Fibroblast of lung (primary cell): ENCODE results near the gene UBR7. TPM values are rescaled to one million over a fixed set of nuclear protein-coding genes. Genes with fewer than 3 reads are reported as not detected.

Source experiments
- DNase-seq, 2 donors: peaks; one replicate each; pipeline versions ENCODE4 v3.0.0 to v3.0.0-alpha.2; 2010; ENCODE audit warnings: low read depth in 2 of 2
- H2AFZ ChIP-seq: 2 replicates; pipeline ENCODE4 v1.5.1; 2012; ENCODE audit warnings: low read length, control low read depth, inconsistent platforms
- H3K27ac ChIP-seq: 2 replicates; pipeline ENCODE4 v1.5.1; 2011; ENCODE audit warnings: low read length, control low read depth; ENCODE audit not compliant: insufficient read depth
- H3K27me3 ChIP-seq: 2 replicates; pipeline ENCODE4 v1.5.1; 2011; ENCODE audit warnings: mild to moderate bottlenecking, low read length; ENCODE audit not compliant: control insufficient read depth, insufficient read depth
- H3K36me3 ChIP-seq: 2 replicates; pipeline ENCODE4 v1.5.1; 2011; ENCODE audit warnings: low read length; ENCODE audit not compliant: control insufficient read depth, insufficient read depth
- H3K4me1 ChIP-seq: 2 replicates; pipeline ENCODE4 v1.5.1; 2011; ENCODE audit warnings: low read length; ENCODE audit not compliant: control insufficient read depth, insufficient read depth; ENCODE audit errors: extremely low read depth
- H3K4me2 ChIP-seq: 2 replicates; pipeline ENCODE4 v1.5.1; 2011; ENCODE audit warnings: low read length, control low read depth; ENCODE audit not compliant: insufficient read depth; ENCODE audit errors: extremely low read depth
- H3K4me3 ChIP-seq, 4 experiments: fragments of 200-600 bp in 1 of 4; sonication (generic) in 1 of 4; replicated peaks in 1 of 4; 2 replicates each; pipeline ENCODE4 v1.5.1; 2011 to 2016; ENCODE audit warnings: low read length in 4 of 4, low read depth in 3 of 4, mild to moderate bottlenecking in 3 of 4, control low read depth in 2 of 4, inconsistent platforms in 1 of 4, mixed read lengths in 1 of 4; ENCODE audit not compliant: insufficient read depth in 1 of 4; ENCODE audit errors: control extremely low read depth in 1 of 4
- H3K79me2 ChIP-seq: 2 replicates; pipeline ENCODE4 v1.5.1; 2012; ENCODE audit warnings: mild to moderate bottlenecking, low read length, inconsistent platforms; ENCODE audit not compliant: control insufficient read depth, insufficient read depth
- H3K9ac ChIP-seq: 2 replicates; pipeline ENCODE4 v1.5.1; 2011; ENCODE audit warnings: mild to moderate bottlenecking, low read length, control low read depth; ENCODE audit not compliant: insufficient read depth
- H3K9me3 ChIP-seq: 2 replicates; pipeline ENCODE4 v1.5.1; 2012; ENCODE audit warnings: low read depth, low read length; ENCODE audit not compliant: control insufficient read depth, insufficient read depth
- H4K20me1 ChIP-seq: 2 replicates; pipeline ENCODE4 v1.5.1; 2011; ENCODE audit warnings: low read length; ENCODE audit not compliant: control insufficient read depth, insufficient read depth; ENCODE audit errors: extremely low read depth
- CTCF ChIP-seq, 2 donors: IDR thresholded peaks in 1 of 2; conservative IDR thresholded peaks in 1 of 2; 1 replicate in 1 of 2; 2 replicates in 1 of 2; pipeline ENCODE4 v1.5.1; 2011 to 2012; ENCODE audit warnings: low read length in 2 of 2, control low read depth in 1 of 2, inconsistent platforms in 1 of 2, low read depth in 1 of 2, mild to moderate bottlenecking in 1 of 2
- EZH2 ChIP-seq: IDR thresholded peaks from 2 replicates; pipeline ENCODE4 v1.5.1; 2012; ENCODE audit warnings: low read length, control low read depth, mild to moderate bottlenecking; ENCODE audit errors: missing control alignments
- polyA plus RNA-seq, 2 donors: library from polyadenylated mRNA; depleted of rRNA in 1 of 2; stranded (reverse) in 1 of 2; unstranded in 1 of 2; fragments of >200 nt; gene quantifications; 2 replicates each; pipeline ENCODE4 v1.2.1, GENCODE V29; 2011 to 2012; ENCODE audit warnings: missing spikeins in 1 of 2
- total RNA-seq: library from RNA; depleted of rRNA; stranded (reverse); fragments of >200 nt; gene quantifications from 2 replicates; pipeline ENCODE4 v1.2.1, GENCODE V29; 2014

UBR7 gene
- total and polyA plus RNA-seq, 2 donors (not counting 1 experiment from before 2014, with no cell fraction given), result 25.4 to 34.0 TPM

GRCh38 chr14:93274055-93274806 is 67.2 kb downstream of the UBR7 start:
- Histone ChIP-seq H3K4me3 (no peak overlapping the region), H3K27ac (no peak overlapping the region), H3K27me3 (no peaks in the 10 kb centered on the region), H2AFZ (no peak overlapping the region), H3K4me1 (peaks cover 3% of the 10 kb centered on the region), H3K36me3 (no peaks in the 10 kb centered on the region), H3K4me2 (no peak overlapping the region), H3K9me3 (no peaks in the 10 kb centered on the region), H4K20me1 (no peaks in the 10 kb centered on the region), H3K9ac (no peak overlapping the region), H3K79me2 (no peaks in the 10 kb centered on the region)
- no peak for TF ChIP-seq CTCF (conservative IDR thresholded peaks at IDR 0.05 in 1 of 2, IDR thresholded peaks at IDR 0.05 in 1 of 2; ENCODE audit: low read depth in 1 of 2, low read length in 2 of 2)
- TF ChIP-seq EZH2, result no peak
- no peak for DNase-seq

- TF ChIP-seq CTCF (conservative IDR thresholded peaks at IDR 0.05 in 1 of 2, IDR thresholded peaks at IDR 0.05 in 1 of 2; ENCODE audit: low read depth in 1 of 2, low read length in 2 of 2), result no peak
- no peak for TF ChIP-seq EZH2
- no peak overlapping the region for H3K4me3 ChIP-seq
- no peak overlapping the region for H2AFZ ChIP-seq
- no peaks in the 10 kb centered on the region for H4K20me1 ChIP-seq
- H3K9ac ChIP-seq, result no peak overlapping the region
- no peaks in the 10 kb centered on the region for H3K27me3 ChIP-seq
- H3K4me1 ChIP-seq, result no peaks in the 10 kb centered on the region
- H3K4me2 ChIP-seq, result no peak overlapping the region
- H3K9me3 ChIP-seq, result no peaks in the 10 kb centered on the region
- no peak overlapping the region for H3K27ac ChIP-seq
- DNase-seq, result no peak
- H3K36me3 ChIP-seq, result no peaks in the 10 kb centered on the region
- H3K79me2 ChIP-seq, result no peaks in the 10 kb centered on the region
These were observed 69.1 kb downstream of the UBR7 start for GRCh38 chr14:93276031-93276716.

Other genes with a start within 250 kb of the UBR7 start
- gene ITPK1, start 91.3 kb upstream of the UBR7 start, total RNA-seq, result 9.2 and 10.0 TPM in 2 replicates
- 23.1 and 26.0 TPM in 2 replicates for gene ITPK1, start 91.3 kb upstream of the UBR7 start, polyA plus RNA-seq
- 16.9 and 21.3 TPM in 2 replicates for gene MOAP1, start 22.4 kb upstream of the UBR7 start, total RNA-seq
- 12.4 and 18.5 TPM in 2 replicates for gene MOAP1, start 22.4 kb upstream of the UBR7 start, polyA plus RNA-seq
- gene LYSET, start 21.9 kb upstream of the UBR7 start, total RNA-seq, result 8.5 and 11.6 TPM in 2 replicates
- 11.6 and 11.9 TPM in 2 replicates for gene LYSET, start 21.9 kb upstream of the UBR7 start, polyA plus RNA-seq
- 11.3 and 17.2 TPM in 2 replicates for gene GON7, start 191 bp upstream of the UBR7 start, total RNA-seq
- 13.1 and 14.4 TPM in 2 replicates for gene GON7, start 191 bp upstream of the UBR7 start, polyA plus RNA-seq
- 19.8 and 20.5 TPM in 2 replicates for gene BTBD7, start 125.8 kb downstream of the UBR7 start, total RNA-seq
- 23.2 and 25.9 TPM in 2 replicates for gene BTBD7, start 125.8 kb downstream of the UBR7 start, polyA plus RNA-seq
- 0.33 TPM in 1 of 2 replicates, not detected in the other for gene COX8C, start 139.9 kb downstream of the UBR7 start, total RNA-seq
- not detected in 2 replicates for gene COX8C, start 139.9 kb downstream of the UBR7 start, polyA plus RNA-seq
- gene UNC79, start 223.7 kb downstream of the UBR7 start, total RNA-seq, result 0.17 and 0.26 TPM in 2 replicates
- gene UNC79, start 223.7 kb downstream of the UBR7 start, polyA plus RNA-seq, result 0.01 and 0.02 TPM in 2 replicates